Stimulated activated CD8-positive, alpha-beta memory T cell treated with anti-CD3 and anti-CD28 coated beads, Interleukin-7, amount 100 ng/mL, for 4 hours (primary cell): Measurements from ENCODE around the gene RCSD1.
"Not testable (repeated sequence)": the region's sequence is repeated elsewhere in the genome, so short reads cannot be mapped to it uniquely, and the experiment has no call there.

Experiments used
- DNase-seq, 2 donors: peaks; one replicate each; pipeline ENCODE4 v3.0.0-alpha.2; 2020; ENCODE audit warnings: low read depth in 2 of 2

RCSD1 gene, protein sequence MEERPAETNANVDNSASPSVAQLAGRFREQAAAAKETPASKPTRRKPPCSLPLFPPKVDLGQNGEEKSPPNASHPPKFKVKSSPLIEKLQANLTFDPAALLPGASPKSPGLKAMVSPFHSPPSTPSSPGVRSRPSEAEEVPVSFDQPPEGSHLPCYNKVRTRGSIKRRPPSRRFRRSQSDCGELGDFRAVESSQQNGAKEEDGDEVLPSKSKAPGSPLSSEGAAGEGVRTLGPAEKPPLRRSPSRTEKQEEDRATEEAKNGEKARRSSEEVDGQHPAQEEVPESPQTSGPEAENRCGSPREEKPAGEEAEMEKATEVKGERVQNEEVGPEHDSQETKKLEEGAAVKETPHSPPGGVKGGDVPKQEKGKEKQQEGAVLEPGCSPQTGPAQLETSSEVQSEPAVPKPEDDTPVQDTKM

DNA sequence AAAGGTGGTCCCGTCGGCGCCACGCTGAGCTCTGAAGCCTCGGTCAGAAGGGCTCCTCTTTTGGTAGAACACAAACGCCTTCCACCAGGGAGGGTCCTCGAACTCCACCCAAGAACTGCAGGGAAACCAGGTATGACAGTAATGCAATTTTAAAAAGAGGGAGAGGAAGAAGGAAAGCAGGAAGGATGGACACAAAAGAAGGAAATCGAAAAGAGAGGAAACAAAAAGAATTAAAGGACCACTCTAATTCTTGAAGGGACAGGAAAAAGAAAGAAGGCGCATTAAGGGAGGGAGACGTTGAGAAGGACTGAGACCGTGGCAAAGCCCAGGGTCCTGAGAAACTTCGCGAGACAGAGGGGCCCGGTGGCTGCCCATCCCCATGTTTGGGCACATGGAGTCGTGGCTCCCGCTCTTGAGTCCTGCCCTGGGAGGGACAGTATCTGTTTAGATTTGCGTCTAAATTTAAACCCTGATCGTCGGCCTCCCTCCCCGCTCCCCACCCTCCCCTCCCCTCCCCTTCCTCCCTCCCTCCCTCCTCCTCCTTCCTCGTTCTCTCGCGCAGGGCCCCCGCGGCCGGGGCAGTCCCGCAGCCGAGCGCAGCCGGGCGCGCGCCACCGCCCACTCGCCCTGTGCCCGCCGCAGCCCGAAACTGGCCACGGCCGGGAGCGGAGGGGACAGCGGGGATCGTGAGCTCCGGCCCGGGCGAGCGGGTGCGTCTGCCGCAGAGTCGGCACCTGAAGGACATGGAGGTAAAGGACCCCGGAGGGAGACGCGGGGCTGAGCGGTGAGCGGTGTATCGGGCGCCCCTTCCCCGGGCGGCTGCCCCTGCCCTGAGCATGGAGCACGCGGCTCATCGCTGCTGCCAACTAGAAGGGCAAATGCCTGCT lies at the start of gene RCSD1:
Gene RCSD1 (plus strand): TSS at position 552 of the 887 bp plus-strand sequence. CDS start 192 bp downstream, at position 744.
- DNase-seq, result peak in 1 of 2 donors; percentile 64

DNA sequence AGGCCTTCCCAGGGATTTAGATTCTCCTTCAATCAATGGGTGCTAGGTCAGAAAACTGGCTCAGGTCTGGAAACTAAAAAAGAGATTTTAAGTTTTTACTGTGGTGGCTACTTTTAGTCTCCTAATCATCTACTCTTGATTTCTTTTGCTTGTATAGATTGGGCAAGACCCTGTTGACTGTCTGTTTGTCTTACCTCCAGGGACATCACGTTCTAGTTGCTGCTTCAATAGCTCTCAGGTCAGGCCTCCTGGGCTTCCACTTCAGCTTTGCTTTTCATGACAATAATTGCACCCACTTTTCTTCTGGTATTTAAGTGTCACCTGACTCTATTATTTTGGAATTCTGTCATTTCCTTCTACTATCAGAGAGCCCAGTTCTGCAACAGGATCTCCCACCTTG lies 48.0 kb upstream of the RCSD1 start:
- DNase-seq, result no peak

DNA sequence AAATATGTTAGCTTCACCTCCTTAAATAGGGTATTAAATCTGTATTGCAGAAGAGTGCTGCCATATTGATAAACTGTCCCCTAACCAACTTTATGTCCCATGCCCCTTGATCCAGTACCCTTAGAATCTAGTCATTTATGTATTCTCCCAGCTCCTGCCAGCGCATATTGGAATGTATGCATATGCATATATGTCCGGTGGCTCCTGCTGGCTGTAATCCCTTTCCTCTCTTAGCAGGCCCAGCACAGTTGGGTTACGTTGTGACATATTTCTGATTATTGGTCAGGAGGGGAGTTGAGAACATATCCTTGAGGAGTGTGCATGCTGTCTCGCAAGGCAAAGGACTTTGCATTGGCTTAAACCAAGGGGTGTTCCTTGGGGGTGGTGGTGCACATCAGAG lies 47.3 kb upstream of the RCSD1 start:
- no peak for DNase-seq

DNA sequence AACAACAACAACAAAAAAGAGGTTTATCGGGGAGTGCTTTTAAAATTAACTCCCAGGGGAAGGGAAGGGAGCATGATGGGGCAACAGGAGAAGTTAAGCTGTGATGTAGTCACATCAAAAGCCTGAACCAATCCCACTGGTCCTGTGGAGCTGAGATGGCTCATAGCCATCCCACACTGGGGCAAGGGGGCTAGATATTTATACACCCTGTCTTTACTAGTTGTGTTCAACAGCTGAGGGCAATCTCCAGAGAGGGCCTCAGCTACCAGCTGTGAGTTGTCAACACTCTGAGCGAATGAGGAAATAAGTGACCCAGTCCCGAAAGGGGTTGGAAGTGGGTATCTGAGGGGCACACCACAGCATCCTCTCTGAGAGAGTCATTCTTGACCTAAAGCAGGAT lies 45.5 kb upstream of the RCSD1 start:
- no peak for DNase-seq

DNA sequence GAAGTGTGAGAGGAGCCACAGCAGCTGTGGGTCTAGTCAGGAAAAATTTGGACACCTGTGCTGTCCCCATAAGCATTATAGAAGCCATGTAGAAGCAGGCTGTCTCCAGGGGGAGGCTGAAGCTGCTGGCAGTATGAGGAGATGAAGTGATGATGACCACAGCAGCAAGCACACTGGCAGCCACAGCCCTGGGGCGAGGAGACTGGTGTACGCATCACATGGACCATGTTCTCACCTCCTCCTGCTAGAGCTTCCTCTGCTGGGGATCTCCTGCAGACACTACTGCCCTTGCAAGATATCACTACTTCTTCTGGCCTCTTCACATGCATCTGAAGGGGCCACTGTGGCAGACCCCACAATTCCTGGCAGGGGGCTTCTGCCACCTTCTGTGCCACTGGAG lies 42.7 kb upstream of the RCSD1 start:
- DNase-seq, result no peak

DNA sequence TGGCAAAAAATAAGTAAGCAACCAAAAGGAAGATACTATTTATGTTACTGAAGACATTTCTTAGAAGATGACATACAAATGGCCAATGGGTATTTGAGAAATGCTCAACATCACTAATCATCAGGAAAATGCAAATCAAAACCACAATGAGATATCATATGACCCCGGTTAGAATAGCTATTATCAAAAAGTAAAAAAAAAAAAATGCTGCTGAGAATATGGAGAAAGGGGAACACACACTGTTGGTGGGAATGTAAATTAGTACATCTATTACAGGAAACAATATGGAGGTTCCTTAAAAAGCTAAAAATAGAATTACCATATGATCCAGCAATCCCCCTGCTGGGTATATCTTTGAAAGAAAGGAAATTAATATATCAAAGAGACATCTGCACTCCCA lies 42.2 kb upstream of the RCSD1 start:
- DNase-seq, result no peak

DNA sequence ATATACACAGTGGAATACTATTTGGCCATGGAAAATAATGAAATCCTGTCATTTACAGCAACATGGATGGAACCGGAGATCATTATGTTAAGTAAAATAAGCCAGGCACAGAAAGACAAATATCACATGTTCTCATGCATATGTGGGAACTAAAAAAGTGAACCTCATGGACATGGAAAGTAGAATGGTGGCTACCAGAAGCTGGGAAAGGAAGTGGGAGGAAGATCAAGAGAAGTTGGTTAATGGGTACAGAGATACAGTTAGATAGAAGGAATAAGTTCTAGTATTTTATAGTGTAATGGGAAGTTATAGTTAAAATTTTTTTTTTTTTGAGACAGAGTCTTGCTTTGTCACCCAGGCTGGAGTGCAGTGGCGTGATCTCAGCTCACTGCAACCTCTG lies 41.7 kb upstream of the RCSD1 start:
- no peak for DNase-seq

DNA sequence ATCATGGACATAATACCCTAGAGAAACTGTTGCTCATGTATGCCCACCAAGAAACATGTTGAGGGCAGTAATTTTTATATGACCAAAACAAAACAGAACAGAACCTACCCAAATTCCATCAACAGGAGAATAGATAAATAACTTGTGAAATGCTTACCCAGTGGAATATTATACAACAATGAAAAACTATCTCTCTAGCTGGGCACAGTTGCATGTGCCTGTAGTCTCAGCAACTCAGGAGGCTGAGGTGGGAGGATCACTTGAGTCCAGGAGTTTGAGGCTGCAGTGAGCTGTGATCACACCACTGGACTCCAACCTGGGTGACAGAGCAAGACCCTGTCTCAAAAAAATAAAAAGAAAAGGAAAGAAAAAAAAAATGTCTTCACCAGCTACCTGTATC lies 37.6 kb upstream of the RCSD1 start:
- no peak for DNase-seq

DNA sequence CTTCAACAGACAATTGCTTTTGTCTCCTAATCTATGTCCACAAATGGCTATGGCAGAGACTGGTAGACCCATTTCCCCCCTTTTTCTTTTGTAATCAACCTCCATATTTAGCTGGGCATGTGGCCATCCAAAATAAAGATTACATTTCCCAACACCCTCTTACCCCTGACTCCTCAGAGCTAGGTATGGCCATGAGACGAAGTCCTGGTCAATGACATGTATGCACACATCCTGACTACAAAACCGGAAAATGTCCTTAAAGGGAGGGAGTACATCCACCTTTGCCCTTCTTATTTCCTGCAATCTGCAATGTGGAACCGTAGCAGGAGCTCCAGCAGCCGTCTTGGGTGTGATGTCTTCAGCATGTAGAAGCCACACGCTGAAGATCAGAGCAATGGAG lies 36.2 kb upstream of the RCSD1 start:
- no peak for DNase-seq

DNA sequence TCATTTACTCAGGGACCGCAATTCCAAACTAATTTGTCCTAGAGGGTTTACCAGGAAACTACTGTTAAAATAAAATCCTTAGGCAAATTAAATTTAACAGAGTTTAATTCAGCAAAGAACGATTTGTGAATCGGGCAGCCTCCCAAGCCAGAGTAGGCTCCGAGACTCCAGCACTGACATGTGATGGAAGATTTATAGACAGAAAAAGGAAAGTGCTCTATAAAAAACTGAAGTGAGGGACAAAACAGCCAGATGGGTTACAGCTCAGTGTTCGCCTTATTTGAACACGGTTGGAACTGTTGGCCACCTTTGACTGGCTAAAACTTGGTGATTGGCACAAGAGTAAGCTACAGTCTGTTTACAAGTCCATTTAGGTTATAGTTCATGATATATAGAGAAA lies 35.2 kb upstream of the RCSD1 start:
- DNase-seq, result no peak

DNA sequence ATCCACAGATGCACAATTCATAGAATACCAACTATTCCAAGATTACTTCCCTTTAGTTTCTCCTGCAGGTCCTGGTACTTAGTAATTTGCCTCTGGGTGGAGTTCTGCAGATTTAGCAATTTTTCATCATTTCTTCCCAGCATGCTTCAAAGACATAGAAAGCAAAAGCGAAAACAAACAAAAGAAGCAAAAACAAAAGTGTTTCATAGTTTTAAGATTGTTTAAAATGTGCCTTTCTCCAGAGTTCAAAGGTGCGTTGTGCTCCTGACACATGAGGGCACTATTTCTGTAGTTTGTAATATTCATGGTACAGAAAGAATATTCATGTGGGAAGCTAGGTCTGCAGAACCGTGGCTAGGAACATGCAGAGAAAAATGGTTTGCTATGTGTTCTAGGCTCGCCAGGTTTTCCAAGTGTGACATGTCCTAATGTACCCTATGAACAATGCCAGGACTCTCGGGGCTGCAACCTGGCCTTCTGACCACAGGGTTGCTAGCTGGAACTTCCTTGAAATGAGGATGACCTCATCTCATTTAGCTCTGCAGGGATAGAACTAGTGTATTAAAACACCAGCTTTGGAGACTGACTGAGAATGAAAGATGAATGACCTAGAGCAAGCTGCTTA lies 30.0 kb upstream of the RCSD1 start:
- DNase-seq, result peak in 1 of 2 donors; percentile 29

DNA sequence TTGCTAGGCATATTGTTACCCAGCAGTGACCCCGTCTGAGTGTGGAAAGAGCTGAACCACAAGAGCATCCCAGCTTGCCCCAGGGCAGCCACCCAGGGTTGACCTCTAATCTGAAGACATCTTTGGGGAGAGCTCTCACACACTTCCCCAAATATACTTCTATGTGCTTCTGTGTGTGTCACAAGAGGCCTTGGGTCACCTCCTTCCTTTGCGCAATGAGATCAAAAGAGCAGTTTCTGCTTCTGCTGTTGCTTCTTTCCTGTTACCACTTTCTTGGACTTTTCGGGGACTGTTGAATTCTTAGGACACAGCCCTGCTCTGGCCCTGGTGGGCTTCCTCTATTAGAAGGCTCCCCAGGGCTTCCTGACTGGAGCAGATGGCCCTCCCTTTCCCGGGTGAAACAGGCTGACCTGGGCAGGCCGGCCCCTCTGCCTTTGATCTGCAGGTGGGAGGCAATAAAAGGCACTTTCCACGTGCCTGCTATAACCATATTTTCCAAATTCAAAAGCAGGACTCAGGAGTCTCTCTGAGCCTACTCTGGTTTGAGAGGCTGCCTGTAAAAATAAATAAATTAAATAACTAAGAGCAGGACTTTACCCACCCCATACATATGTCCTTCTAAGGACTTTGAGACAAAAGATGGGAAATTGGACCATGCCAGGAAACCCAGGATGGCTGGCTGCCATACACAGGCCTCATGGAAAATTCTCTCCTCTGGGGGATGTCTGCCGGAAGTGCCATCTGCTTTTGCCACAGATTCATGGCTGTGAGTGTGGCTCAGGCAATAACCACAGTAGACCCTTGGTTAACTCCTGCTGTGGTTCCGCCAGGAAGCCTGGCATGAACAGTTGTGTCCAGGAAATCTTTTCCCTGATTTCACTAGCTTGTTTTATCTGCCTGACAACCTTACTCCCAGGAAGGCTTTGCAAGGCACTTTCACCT lies 28.3 kb upstream of the RCSD1 start:
- no peak for DNase-seq

DNA sequence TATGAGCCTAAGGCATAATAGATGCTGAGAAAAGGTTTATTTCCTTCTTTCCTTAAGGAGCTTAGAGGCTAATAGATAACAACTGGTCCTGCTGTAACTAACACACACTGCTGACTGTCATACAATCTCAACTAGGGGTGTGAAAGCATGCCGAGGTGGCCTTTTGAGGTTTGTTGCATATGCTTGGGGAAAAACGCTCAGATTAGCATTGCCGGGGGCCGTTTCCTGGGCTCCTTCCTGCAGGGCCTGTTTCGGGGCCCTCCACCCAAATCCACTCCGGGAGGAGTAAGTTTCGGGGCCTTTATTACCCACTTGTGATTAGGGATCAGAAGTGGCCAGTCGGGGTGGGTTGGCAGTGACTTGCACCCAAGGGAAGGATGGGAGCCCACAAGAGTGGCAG lies 27.2 kb upstream of the RCSD1 start:
- no peak for DNase-seq

DNA sequence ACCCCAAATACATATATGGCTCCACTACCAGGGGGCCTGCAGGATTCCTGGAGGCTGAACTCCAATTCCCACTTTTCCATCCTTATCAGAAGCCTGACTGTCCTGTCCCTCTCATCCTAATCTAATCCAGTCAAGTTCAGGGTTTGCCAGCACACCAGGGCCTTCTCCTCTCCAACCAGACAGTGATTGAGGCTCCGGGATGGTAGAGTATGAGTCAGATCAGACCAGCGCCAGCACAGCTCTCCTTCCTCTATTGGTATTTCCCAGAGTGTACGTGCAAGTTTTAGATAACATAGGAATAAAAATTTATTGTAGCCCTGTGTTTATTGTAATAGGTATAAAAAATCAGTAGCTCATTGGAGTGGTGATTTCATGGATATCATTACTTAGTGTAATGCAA lies 24.5 kb upstream of the RCSD1 start:
- no peak for DNase-seq

DNA sequence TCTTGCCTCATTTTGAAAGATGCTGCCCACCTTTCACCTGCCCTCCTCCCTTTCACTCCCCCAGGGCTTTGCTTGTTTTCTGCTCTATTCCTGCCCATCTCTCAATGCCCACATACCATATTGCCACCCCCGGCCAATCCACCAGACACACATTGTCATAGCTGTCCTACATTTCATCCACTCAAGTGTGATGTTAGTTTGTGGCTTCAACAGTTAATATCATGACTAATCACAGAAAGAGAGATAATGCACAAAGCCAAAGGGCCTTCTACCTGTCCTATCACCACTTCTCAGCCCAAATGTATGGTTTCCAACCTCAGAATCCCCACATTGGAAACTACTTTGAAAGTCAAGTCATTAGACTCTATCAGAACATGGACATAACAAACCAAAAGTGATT lies 18.0 kb upstream of the RCSD1 start:
- DNase-seq, result no peak

DNA sequence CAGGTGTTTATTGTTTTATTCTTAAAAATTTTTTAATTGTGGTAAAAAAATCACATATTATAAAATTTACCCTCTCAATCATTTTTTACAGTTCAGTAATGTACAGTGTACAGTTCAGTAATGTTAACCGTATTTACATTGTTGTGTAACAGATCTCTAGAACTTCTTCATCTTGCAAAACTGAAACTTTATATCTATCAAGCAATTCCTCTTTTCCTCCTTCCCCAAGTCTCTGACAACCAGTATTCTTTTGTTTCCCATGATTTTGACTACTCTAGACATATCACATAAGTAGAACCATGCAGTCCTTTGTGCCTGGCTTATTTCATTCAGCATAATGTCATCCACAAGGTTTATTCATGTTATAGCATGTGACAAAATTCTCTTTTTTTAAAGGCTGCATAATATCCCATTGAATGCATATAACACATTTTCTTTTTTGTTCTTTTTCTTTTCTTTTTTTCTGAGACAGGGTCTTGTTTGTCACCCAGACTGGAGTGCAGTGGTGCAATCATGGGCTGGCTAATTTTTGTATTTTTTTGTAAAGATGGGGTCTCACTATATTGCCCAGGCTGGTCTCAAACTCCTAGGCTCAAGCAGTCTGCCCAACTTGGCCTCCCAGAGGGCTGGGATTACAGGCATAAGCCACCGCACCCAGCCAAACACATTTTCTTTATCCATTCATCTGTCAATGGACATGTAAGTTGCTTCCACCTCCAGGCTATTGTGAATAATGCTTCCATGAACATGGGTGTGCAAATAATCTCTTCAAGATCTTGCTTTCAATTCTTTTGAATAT lies 17.2 kb upstream of the RCSD1 start:
- DNase-seq, result no peak

DNA sequence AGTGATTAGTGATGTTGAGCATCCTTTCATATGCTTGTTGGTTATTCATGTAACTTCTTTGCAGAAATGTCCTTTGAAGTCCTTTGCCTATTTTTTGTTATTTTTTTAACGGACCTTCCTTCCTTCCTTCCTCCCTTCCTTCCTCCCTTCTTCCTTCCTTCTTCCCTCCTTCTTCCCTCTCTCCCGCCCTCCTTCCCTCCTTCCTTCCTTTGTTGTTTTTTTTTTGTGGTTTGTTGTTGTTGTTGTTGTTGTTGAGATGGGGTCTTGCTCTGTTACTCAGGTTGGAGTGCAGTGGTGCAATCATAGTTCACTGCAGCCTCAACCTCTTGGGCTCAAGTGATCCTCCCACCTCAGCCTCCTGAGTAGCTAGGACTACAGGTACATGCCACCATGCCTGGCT lies 16.0 kb upstream of the RCSD1 start:
- DNase-seq, result not testable (repeated sequence)

DNA sequence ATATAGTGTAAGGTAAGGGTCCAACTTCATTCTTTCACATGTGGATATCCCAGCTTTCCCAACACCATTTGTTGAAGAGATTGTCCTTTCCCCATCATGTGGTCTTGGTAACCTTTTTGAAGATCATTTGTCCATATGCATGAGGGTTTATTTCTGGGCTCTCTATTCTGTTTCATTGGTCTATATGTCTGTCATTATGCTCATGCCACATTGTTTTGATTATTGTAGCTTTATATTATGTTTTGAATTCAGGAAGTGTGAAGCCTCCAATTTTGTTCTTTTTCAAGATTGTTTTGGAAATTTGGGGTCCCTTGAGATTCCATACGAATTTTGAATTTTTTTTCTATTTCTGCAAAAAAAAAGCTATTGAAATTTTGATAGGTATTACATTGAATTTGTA lies 15.2 kb upstream of the RCSD1 start:
- DNase-seq, result no peak

DNA sequence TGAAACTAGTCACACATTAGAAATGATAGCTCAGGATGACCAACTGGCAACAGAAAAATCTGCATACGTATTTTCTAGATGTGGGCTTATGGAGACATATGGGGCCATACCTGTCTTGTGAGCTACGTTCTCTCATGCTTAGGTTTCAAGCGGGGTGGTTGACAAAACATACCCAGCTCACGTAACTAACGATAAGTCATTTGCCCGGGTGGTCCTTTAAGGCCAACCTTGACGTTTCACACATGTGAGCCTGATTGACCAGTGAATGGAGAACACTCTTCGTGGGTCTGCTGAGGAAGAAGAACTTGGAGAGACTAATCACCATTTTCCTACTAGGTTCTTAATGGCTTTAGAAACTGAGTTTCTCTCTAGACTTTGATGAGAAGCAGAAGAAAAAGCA lies 13.5 kb upstream of the RCSD1 start:
- DNase-seq, result no peak
